Endothelial cell (in vitro differentiated cells): ENCODE data around the gene SPANXC. TPM values are rescaled to one million over a fixed set of nuclear protein-coding genes. Genes with fewer than 3 reads are reported as not detected.

Source experiments
- DNase-seq: peaks from one replicate; pipeline ENCODE4 v3.0.0; 2021; ENCODE audit warnings: low spot score
- H3K27ac Mint-ChIP-seq: one replicate; pipeline ENCODE4 v1.8.0; 2021; ENCODE audit warnings: mixed read lengths, inconsistent platforms; ENCODE audit not compliant: unreplicated experiment
- H3K27me3 Mint-ChIP-seq: one replicate; pipeline ENCODE4 v1.8.0; 2021; ENCODE audit warnings: mild to moderate bottlenecking, moderate library complexity, mixed read lengths, inconsistent platforms; ENCODE audit not compliant: unreplicated experiment
- H3K36me3 Mint-ChIP-seq: one replicate; pipeline ENCODE4 v1.8.0; 2021; ENCODE audit warnings: mild to moderate bottlenecking, low read depth, mixed read lengths, inconsistent platforms; ENCODE audit not compliant: unreplicated experiment
- H3K4me1 Mint-ChIP-seq: one replicate; pipeline ENCODE4 v1.8.0; 2021; ENCODE audit warnings: mild to moderate bottlenecking, mixed read lengths, inconsistent platforms; ENCODE audit not compliant: unreplicated experiment
- H3K4me3 Mint-ChIP-seq: one replicate; pipeline ENCODE4 v1.8.0; 2021; ENCODE audit warnings: mild to moderate bottlenecking, mixed read lengths, inconsistent platforms; ENCODE audit not compliant: unreplicated experiment
- H3K9me3 Mint-ChIP-seq: one replicate; pipeline ENCODE4 v1.8.0; 2021; ENCODE audit warnings: mixed read lengths, inconsistent platforms; ENCODE audit not compliant: unreplicated experiment
- total RNA-seq: library from RNA; stranded (reverse); fragmentation: NEBNext Ultra II Directional; extraction: Animal tissue kit (Norgen Biotek cat#: 25700); gene quantifications from one replicate; pipeline ENCODE4 v1.2.1, GENCODE V29; 2021; ENCODE audit not compliant: unreplicated experiment
- TF ChIP-seq, protein P1 (sequence below): fragments of 200-600 bp; sonication (generic); IDR thresholded peaks from one replicate; pipeline ENCODE4 v1.5.0; 2021; ENCODE audit warnings: antibody characterized with exemption; ENCODE audit not compliant: unreplicated experiment

Gene SPANXC
- total RNA-seq, 1 donor from 2014 or later: not detected

DNA sequence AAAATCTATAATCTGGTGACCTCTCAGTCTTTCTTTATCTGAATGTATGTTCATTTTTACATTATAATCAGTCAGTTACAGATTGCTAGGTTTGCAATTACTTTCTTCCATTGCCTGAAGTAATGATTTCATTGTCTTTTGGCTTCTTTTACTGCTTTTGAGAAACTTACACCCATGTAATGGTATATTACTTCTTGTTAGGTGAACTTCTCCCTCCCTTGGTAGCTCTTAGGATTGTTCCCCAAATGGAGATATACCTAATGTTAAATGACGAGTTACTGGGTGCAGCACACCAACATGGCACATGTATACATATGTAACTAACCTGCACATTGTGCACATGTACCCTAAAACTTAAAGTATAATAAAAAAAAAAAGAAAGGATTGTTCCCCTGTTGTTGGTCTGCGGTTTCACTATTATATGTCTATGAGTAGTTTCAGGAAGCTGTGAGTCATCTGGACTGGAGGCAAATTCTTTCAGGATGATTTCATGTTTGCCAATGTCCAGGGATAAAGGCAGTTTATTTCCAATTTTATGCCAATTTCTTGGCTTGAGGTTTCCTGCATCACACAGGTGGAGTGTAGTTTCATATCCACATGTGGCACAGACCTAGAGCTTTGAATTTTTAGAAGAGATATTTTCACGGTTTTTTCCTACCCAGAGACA, 21.8 kb downstream of the SPANXC start:
- TF ChIP-seq, protein P1, sequence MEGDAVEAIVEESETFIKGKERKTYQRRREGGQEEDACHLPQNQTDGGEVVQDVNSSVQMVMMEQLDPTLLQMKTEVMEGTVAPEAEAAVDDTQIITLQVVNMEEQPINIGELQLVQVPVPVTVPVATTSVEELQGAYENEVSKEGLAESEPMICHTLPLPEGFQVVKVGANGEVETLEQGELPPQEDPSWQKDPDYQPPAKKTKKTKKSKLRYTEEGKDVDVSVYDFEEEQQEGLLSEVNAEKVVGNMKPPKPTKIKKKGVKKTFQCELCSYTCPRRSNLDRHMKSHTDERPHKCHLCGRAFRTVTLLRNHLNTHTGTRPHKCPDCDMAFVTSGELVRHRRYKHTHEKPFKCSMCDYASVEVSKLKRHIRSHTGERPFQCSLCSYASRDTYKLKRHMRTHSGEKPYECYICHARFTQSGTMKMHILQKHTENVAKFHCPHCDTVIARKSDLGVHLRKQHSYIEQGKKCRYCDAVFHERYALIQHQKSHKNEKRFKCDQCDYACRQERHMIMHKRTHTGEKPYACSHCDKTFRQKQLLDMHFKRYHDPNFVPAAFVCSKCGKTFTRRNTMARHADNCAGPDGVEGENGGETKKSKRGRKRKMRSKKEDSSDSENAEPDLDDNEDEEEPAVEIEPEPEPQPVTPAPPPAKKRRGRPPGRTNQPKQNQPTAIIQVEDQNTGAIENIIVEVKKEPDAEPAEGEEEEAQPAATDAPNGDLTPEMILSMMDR: no peak
- Mint-ChIP-seq H3K36me3 (no peaks in the 10 kb centered on the region), H3K4me3 (no peak overlapping the region), H3K27me3 (no peaks in the 10 kb centered on the region), H3K27ac (no peak overlapping the region), H3K9me3 (no peaks in the 10 kb centered on the region), H3K4me1 (no peaks in the 10 kb centered on the region)
- no peak for DNase-seq

DNA sequence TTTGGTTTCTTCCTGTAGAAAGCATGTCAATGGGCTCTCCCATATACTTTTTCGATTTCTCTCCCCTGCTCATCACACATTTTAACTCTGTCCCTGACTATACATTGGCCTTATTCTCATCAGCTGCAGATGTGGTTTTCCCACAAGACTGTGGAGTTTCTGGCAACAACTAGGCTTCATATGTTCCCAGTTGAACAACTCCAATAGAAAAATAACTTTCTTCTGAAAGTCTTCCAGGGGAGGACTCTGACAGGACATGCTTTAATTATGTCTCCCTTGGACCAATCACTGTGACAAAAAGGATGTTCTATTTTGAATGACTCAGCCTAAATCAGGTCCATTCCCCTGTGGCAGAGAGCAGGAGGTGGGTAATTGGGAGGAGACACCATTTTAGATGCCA, 28.1 kb downstream of the SPANXC start:
- H3K27me3 Mint-ChIP-seq: no peaks in the 10 kb centered on the region
- H3K4me1 Mint-ChIP-seq: no peaks in the 10 kb centered on the region
- no peaks in the 10 kb centered on the region for H3K9me3 Mint-ChIP-seq
- no peak overlapping the region for H3K4me3 Mint-ChIP-seq
- no peak overlapping the region for H3K27ac Mint-ChIP-seq
- no peaks in the 10 kb centered on the region for H3K36me3 Mint-ChIP-seq
- TF ChIP-seq, protein P1: no peak
- DNase-seq: no peak

DNA sequence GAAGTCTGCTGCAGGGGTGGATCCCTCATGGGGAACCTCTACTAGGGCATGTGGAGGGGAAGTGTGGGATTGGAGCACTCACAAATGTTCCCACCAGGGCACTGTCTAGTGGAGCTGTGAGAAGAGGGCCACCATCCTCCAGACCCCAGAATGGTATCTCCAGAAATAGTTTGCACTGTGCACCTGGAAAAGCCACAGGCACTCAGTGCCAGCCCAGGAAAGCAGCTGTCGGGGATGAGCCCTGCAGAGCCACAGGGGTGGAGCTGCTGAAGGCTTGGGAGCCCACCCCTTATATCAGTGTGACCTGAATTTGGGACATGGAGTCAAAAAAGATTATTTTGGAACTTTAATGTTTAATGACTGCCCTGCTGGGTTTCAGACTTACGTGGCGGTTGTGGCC, 40.4 kb downstream of the SPANXC start:
- no peaks in the 10 kb centered on the region for H3K36me3 Mint-ChIP-seq
- DNase-seq: no peak
- no peaks in the 10 kb centered on the region for H3K4me1 Mint-ChIP-seq
- TF ChIP-seq, protein P1: no peak
- H3K27ac Mint-ChIP-seq: no peak overlapping the region
- no peaks in the 10 kb centered on the region for H3K27me3 Mint-ChIP-seq
- H3K4me3 Mint-ChIP-seq: no peak overlapping the region
- no peaks in the 10 kb centered on the region for H3K9me3 Mint-ChIP-seq

Other genes with a start within 250 kb of the SPANXC start
- gene SPANXB1, start 239.9 kb downstream of the SPANXC start, total RNA-seq: not detected
- gene LDOC1, start 65.4 kb downstream of the SPANXC start, total RNA-seq: 38.1 TPM